ENCODE measurements around the gene ERMN.

The ERMN gene

DNA sequence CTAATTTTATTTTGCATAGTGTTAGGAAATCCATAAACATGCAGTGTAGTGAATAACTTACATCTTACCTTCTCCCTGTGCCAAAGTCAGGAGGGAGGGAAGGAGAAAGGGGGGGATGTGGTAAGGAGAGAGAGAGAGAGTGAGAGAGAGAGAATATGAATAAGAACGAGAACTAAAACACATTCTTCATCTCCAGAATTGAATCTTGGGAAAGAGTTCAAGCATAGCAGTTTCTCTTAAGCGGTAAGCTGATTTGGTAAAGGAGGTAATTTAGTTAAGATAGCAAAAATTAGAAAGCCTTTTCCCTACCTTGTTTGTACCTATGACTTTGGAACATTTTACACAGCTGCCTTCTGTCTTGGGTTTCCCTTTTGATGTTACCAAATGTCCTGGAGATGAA is 15.7 kb downstream of the ERMN start:
- TF ChIP-seq, protein P1, sequence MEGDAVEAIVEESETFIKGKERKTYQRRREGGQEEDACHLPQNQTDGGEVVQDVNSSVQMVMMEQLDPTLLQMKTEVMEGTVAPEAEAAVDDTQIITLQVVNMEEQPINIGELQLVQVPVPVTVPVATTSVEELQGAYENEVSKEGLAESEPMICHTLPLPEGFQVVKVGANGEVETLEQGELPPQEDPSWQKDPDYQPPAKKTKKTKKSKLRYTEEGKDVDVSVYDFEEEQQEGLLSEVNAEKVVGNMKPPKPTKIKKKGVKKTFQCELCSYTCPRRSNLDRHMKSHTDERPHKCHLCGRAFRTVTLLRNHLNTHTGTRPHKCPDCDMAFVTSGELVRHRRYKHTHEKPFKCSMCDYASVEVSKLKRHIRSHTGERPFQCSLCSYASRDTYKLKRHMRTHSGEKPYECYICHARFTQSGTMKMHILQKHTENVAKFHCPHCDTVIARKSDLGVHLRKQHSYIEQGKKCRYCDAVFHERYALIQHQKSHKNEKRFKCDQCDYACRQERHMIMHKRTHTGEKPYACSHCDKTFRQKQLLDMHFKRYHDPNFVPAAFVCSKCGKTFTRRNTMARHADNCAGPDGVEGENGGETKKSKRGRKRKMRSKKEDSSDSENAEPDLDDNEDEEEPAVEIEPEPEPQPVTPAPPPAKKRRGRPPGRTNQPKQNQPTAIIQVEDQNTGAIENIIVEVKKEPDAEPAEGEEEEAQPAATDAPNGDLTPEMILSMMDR (conservative IDR thresholded peaks at IDR 0.05; ENCODE audit: control insufficient read depth, insufficient read depth, low read depth, low read length) = no peak
- no peak for DNase-seq (ENCODE audit: low read depth)
- H3K4me3 ChIP-seq (ENCODE audit: control insufficient read depth, low read depth, low read length) = no peak overlapping the region

DNA sequence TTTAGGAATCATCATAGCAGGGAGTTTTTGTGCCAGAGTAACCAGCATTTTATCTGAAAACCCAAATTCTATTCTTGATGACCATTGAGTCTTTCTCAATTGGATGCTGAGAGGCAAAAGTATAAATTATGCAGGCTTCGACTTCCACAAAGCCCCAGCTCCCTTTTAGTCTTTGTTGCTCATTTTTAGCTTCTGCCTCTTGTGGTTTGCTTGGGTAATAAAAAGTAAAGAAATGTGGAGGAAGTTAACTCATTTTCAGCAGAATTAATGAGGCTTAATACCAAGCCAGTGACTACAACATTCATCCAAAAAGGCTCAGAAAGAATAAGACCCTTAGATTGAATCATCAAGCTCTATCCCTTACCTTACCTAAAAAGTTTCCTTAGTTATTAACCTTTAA is 18.6 kb downstream of the ERMN start:
- no peak for DNase-seq (ENCODE audit: low read depth)
- TF ChIP-seq, protein P1 (conservative IDR thresholded peaks at IDR 0.05; ENCODE audit: control insufficient read depth, insufficient read depth, low read depth, low read length) = peak; percentile 29
- no peak overlapping the region for H3K4me3 ChIP-seq (ENCODE audit: control insufficient read depth, low read depth, low read length)

DNA sequence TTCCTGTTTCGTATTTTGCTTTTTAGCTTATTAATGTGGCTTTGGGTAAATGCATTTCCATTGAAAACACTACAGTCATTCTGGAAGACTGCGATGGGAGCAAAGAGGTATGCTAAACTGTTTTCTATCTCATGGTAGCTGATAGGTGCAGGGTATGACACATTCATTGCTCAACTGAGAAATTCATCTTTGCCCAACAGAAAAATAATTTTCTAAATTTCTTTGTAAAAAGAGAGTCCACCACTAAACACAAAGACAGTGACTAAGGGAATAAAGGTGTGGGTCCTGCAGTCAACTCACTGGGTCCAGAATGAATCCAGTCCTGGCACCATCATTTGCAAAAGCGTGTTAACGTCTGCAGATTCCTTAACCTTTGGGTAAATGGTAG is 19.9 kb downstream of the ERMN start:
- TF ChIP-seq, protein P1 (conservative IDR thresholded peaks at IDR 0.05; ENCODE audit: control insufficient read depth, insufficient read depth, low read depth, low read length) = no peak
- DNase-seq (ENCODE audit: low read depth) = no peak
- H3K4me3 ChIP-seq (ENCODE audit: control insufficient read depth, low read depth, low read length) = no peak overlapping the region

DNA sequence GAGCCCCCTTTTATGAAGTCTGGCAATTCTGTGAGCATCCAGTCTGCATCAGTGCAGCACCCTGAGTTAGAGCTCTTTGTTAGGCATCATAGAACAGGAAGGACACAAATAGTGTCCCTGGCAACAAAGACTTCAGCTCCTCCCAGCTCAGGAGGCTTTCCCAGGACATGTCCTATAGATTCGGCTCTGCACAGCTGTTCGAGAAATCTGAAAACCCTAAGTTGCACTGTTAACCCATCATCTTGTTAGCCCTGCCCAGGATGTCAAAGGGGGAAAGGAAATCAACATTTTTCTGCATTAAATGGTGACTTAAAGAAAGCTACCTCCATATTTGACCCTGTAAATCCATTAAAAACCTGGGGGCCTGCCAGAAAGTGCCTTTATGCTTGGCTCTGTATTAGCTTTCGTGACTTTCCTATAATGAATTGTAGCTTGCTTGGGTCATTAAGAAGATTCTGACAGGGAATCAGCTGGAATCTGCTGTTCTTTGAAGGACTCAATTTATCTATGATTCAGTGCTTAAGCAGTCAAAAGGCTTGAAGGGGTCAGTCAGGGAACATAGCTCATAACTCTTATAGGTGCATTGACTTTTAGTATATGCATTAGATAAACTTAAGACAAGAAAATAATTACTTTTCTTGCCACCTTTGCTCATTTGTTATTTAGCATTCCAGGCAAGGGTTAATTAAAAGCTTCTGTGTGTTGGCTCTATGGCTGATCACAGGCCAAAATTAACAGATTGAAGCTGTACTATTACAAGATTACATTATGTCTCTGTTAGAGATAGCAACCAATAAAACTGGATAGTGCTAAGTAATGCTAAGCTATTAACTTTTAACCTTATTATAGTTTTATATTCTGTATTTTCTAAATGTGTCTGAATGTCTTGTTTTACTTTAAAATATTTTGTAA is 20.6 kb downstream of the ERMN start:
- DNase-seq (ENCODE audit: low read depth) = no peak
- TF ChIP-seq, protein P1 (conservative IDR thresholded peaks at IDR 0.05; ENCODE audit: control insufficient read depth, insufficient read depth, low read depth, low read length) = no peak
- no peak overlapping the region for H3K4me3 ChIP-seq (ENCODE audit: control insufficient read depth, low read depth, low read length)

DNA sequence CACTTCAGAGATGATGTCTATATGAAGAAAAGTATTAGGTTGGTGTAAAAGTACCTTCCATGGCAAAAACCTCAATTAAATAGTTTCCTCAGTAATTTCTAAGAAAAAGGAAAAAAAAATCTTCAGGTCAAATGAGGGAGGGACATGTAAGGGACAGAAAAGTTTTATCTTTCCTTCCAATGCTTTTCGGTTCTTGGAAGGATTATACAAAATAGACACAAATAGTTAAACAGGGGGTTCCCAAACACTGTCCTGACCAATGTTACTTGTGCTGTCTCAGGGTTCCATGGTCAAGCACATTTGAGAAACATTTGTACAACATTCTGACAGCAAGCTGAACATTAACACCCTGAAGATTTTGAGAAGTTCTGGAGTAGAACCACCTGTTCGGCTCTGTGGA is 22.0 kb downstream of the ERMN start:
- DNase-seq (ENCODE audit: low read depth) = no peak
- H3K4me3 ChIP-seq (ENCODE audit: control insufficient read depth, low read depth, low read length) = no peak overlapping the region
- TF ChIP-seq, protein P1 (conservative IDR thresholded peaks at IDR 0.05; ENCODE audit: control insufficient read depth, insufficient read depth, low read depth, low read length) = no peak

DNA sequence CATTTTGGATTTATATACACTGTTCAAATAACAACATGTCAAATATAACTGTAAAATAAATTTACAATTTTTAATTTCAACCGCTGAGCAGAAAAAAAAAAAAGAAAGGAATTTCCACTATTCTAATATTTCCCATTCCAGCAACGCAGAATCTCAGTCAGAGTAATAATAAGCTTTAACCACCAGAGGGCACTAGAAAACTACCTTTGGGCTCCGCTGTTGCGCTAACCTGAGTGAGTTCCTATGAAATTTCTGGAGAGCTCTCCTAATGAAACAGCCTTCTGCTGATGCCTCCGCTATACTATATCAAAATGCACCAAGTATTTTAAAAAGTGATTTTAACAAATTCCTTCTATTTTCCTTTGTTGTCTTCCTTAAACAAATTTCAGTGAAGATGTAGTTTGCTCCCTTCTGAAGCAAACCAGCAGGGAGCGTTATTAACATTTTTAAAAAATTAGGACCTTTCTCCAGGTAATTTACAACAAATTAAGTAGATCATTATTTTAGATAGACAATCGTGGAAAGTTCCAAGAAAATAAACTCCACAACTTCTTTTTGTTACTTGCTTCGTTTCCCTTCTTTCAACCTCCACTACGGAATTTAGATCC is 23.0 kb downstream of the ERMN start:
- no peak overlapping the region for H3K4me3 ChIP-seq (ENCODE audit: control insufficient read depth, low read depth, low read length)
- TF ChIP-seq, protein P1 (conservative IDR thresholded peaks at IDR 0.05; ENCODE audit: control insufficient read depth, insufficient read depth, low read depth, low read length) = peak; percentile 78
- DNase-seq (ENCODE audit: low read depth) = peak; percentile 56
